ENCODE measurements around the gene TAAR1. TPM values are rescaled to one million over a fixed set of nuclear protein-coding genes. Genes with fewer than 3 reads are reported as not detected.
A peak's percentile ranks its signal among the peaks of the same experiment; 100 is the strongest.
"Not testable (repeated sequence)": the region's sequence is repeated elsewhere in the genome, so short reads cannot be mapped to it uniquely, and the experiment has no call there.

The TAAR1 gene
- total RNA-seq, 1 experiment from 2014 or later = not detected

GRCh38 chr6:132604635-132605152 is 54.3 kb downstream of the TAAR1 start:
- intact Hi-C loops (cut with micrococcal nuclease) = no loop called here
- Mint-ChIP-seq H3K27ac (ENCODE audit: low read depth, unreplicated experiment) (no peak overlapping the region), H3K27me3 (ENCODE audit: insufficient read depth, unreplicated experiment) (peaks cover 13% of the 10 kb centered on the region), H3K4me3 (ENCODE audit: unreplicated experiment) (no peak overlapping the region), H3K36me3 (ENCODE audit: insufficient read depth, unreplicated experiment) (no peaks in the 10 kb centered on the region), H3K4me1 (ENCODE audit: insufficient read depth, unreplicated experiment) (peaks cover 4% of the 10 kb centered on the region), H3K9me3 (ENCODE audit: unreplicated experiment) (no peaks in the 10 kb centered on the region)
- no peak for TF ChIP-seq CTCF (IDR thresholded peaks at IDR 0.05; ENCODE audit: unreplicated experiment)
- no TSS peak for BruUV-seq (replicated peaks)
- CTCF ChIA-PET = interaction anchor here (0.6 kb wide), 1 partner anchor 9 kb away, joined by 3 read pairs; no protein-coding TSS in a partner anchor
- DNase-seq (ENCODE audit: unreplicated experiment) = no peak
- POLR2A ChIA-PET = no interaction called here

DNA sequence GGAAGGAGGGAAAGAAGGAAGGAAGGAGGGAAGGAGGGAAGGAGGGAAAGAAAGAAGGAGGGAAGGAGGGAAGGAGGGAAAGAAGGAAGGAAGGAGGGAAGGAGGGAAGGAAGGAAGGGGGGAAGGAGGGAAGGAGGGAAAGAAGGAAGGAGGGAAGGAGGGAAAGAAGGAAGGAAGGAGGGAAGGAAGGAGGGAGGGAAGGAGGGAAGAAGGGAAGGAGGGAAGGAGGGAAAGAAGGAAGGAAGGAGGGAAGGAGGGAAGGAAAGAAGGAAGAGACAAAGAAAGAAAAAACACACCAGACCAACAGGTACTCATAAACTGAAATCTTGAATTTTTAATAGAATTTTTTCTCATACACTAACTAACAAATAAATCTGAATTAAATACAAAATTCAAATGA is 58.1 kb downstream of the TAAR1 start:
- H3K4me3 Mint-ChIP-seq (ENCODE audit: unreplicated experiment); H3K9me3 Mint-ChIP-seq (ENCODE audit: unreplicated experiment); H3K27ac Mint-ChIP-seq (ENCODE audit: low read depth, unreplicated experiment); CTCF ChIA-PET; H3K36me3 Mint-ChIP-seq (ENCODE audit: insufficient read depth, unreplicated experiment); POLR2A ChIA-PET; H3K4me1 Mint-ChIP-seq (ENCODE audit: insufficient read depth, unreplicated experiment); BruUV-seq (replicated peaks); DNase-seq (ENCODE audit: unreplicated experiment); intact Hi-C loops (cut with micrococcal nuclease): not testable (repeated sequence)
- peaks cover 45% of the 10 kb centered on the region for H3K27me3 Mint-ChIP-seq (ENCODE audit: insufficient read depth, unreplicated experiment)

DNA sequence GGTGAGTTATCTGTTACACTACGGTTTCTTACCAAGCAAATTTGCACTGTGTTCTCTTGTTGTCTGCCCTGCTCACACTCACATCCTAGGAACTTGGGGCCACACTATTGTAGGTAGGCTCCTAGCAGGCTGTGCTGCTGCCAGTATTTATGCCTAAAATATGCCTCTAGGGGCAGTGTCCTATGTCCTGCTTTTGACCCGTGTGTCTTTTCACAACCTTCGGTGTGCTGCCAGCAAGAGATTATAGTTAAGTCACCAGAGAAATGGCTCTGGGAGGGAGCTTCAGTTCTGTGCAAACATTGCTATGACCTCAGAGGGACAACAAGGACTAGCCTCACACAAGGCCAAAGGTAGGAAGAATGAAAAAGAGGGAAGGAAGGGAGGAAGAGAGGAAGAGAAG is 60.5 kb downstream of the TAAR1 start:
- H3K27me3 Mint-ChIP-seq (ENCODE audit: insufficient read depth, unreplicated experiment) = peaks cover 63% of the 10 kb centered on the region
- CTCF ChIA-PET = interaction anchor here (0.6 to 1.1 kb wide), 7 partner anchors 9 to 652 kb away, joined by 3 to 4 read pairs (median 3); partner anchors contain the start of gene TAAR5
- H3K4me1 Mint-ChIP-seq (ENCODE audit: insufficient read depth, unreplicated experiment) = no peaks in the 10 kb centered on the region
- peak; percentile 51 for DNase-seq (ENCODE audit: unreplicated experiment)
- H3K9me3 Mint-ChIP-seq (ENCODE audit: unreplicated experiment) = no peaks in the 10 kb centered on the region
- no peak overlapping the region for H3K4me3 Mint-ChIP-seq (ENCODE audit: unreplicated experiment)
- BruUV-seq (replicated peaks) = no TSS peak
- TF ChIP-seq CTCF (IDR thresholded peaks at IDR 0.05; ENCODE audit: unreplicated experiment) = peak; percentile 32
- POLR2A ChIA-PET = no interaction called here
- no peak overlapping the region for H3K27ac Mint-ChIP-seq (ENCODE audit: low read depth, unreplicated experiment)
- no peaks in the 10 kb centered on the region for H3K36me3 Mint-ChIP-seq (ENCODE audit: insufficient read depth, unreplicated experiment)
- intact Hi-C loops (cut with micrococcal nuclease) = no loop called here

GRCh38 chr6:132596201-132596600 is 62.8 kb downstream of the TAAR1 start:
- no peaks in the 10 kb centered on the region for H3K36me3 Mint-ChIP-seq (ENCODE audit: insufficient read depth, unreplicated experiment)
- intact Hi-C loops (cut with micrococcal nuclease) = no loop called here
- no peaks in the 10 kb centered on the region for H3K4me1 Mint-ChIP-seq (ENCODE audit: insufficient read depth, unreplicated experiment)
- H3K9me3 Mint-ChIP-seq (ENCODE audit: unreplicated experiment) = no peaks in the 10 kb centered on the region
- H3K27ac Mint-ChIP-seq (ENCODE audit: low read depth, unreplicated experiment) = no peak overlapping the region
- peaks cover 77% of the 10 kb centered on the region for H3K27me3 Mint-ChIP-seq (ENCODE audit: insufficient read depth, unreplicated experiment)
- BruUV-seq (replicated peaks) = no TSS peak
- DNase-seq (ENCODE audit: unreplicated experiment) = no peak
- ChIA-PET POLR2A (no interaction called here), CTCF (interaction anchor here (1.2 to 1.4 kb wide), 2 partner anchors 8 to 20 kb away, joined by 3 read pairs; no protein-coding TSS in a partner anchor)
- TF ChIP-seq CTCF (IDR thresholded peaks at IDR 0.05; ENCODE audit: unreplicated experiment) = no peak
- no peak overlapping the region for H3K4me3 Mint-ChIP-seq (ENCODE audit: unreplicated experiment)

Other genes with a start within 250 kb of the TAAR1 start
- gene STX7, start 146.1 kb downstream of the TAAR1 start, total RNA-seq (2022) = 31.3 and 33.0 TPM in 2 replicates
- not detected in 2 replicates for gene TAAR9, start 120.9 kb downstream of the TAAR1 start, total RNA-seq (2022)
- not detected in 2 replicates for gene TAAR8, start 106.5 kb downstream of the TAAR1 start, total RNA-seq (2022)
- not detected in 2 replicates for gene TAAR6, start 88.9 kb downstream of the TAAR1 start, total RNA-seq (2022)
- gene TAAR5, start 69.4 kb downstream of the TAAR1 start, total RNA-seq (2022) = not detected in 2 replicates
- not detected in 2 replicates for gene TAAR2, start 34.9 kb downstream of the TAAR1 start, total RNA-seq (2022)
- 3.5 and 5.4 TPM in 2 replicates for gene VNN1, start 54.9 kb upstream of the TAAR1 start, total RNA-seq (2022)
- not detected in 2 replicates for gene VNN2, start 98.7 kb upstream of the TAAR1 start, total RNA-seq (2022)
- gene SLC18B1, start 139.5 kb upstream of the TAAR1 start, total RNA-seq (2022) = 19.5 and 21.0 TPM in 2 replicates
- 2,392 and 2,805 TPM in 2 replicates for gene RPS12, start 155.4 kb upstream of the TAAR1 start, total RNA-seq (2022)